GM12892 (cell line): ENCODE results near the gene NECTIN3.

Experiments used
- POLR2A ChIP-seq: IDR thresholded peaks from 2 replicates; pipeline ENCODE4 v1.6.1; 2011; ENCODE audit warnings: low read depth, low read length, control low read depth
- POLR2AphosphoS5 ChIP-seq: IDR thresholded peaks from 2 replicates; pipeline ENCODE4 v1.6.1; 2011; ENCODE audit warnings: low read depth, low read length, control low read depth
- TAF1 ChIP-seq: IDR thresholded peaks from 2 replicates; pipeline ENCODE4 v1.6.1; 2011; ENCODE audit warnings: low read depth, mild to moderate bottlenecking, control low read depth, low read length, borderline replicate concordance

DNA sequence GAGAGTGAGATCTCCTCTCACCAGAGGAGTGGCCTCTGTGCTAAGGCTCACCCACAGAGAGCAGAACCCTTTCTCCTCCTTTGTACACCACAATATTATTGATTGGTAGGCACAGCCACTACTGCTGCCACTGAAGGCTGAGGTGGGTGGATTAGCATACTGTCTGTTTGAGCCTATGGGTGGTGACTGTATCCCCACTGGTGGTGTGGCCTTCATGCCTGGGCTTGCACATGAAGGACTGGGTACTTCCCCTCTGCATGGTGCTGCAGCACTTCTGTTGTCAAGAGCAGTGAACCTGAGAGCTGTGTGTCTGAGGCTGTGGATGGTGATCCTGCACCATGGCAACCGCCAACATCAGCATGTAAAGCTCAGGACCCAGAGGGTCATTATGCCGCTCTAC is 35.7 kb upstream of the NECTIN3 start:
- TF ChIP-seq POLR2A (no peak), POLR2AphosphoS5 (no peak), TAF1 (no peak)
